GM21381 (cell line): ENCODE results near the gene SLC1A1.

Source experiments
- ATAC-seq: cut with Tn5 transposase; IDR thresholded peaks from one replicate; pipeline ENCODE4 v1.9.1; 2021; ENCODE audit warnings: mild to moderate bottlenecking, moderate library complexity; ENCODE audit not compliant: unreplicated experiment

Gene SLC1A1

GRCh38 chr9:4614627-4615026 is 124.4 kb downstream of the SLC1A1 start:
- ATAC-seq = no peak

- ATAC-seq = no peak
These were observed 125.0 kb downstream of the SLC1A1 start for GRCh38 chr9:4615251-4615650.

- no peak for ATAC-seq
These were observed 125.5 kb downstream of the SLC1A1 start for GRCh38 chr9:4615778-4616177.

GRCh38 chr9:4617752-4618151 is 127.5 kb downstream of the SLC1A1 start:
- ATAC-seq = no peak

- ATAC-seq = no peak
These were observed 128.4 kb downstream of the SLC1A1 start for GRCh38 chr9:4618700-4619099.

GRCh38 chr9:4620057-4620765 is 129.9 kb downstream of the SLC1A1 start:
- no peak for ATAC-seq

GRCh38 chr9:4620881-4621555 is 130.8 kb downstream of the SLC1A1 start:
- no peak for ATAC-seq

GRCh38 chr9:4622016-4622415 is 131.7 kb downstream of the SLC1A1 start:
- no peak for ATAC-seq

GRCh38 chr9:4630836-4631235 is 140.6 kb downstream of the SLC1A1 start:
- no peak for ATAC-seq
